GM18909 (cell line): Measurements from ENCODE around the gene PDZD4.

Experiments
- ATAC-seq: cut with Tn5 transposase; IDR thresholded peaks from one replicate; pipeline ENCODE4 v1.9.1; 2021; ENCODE audit warnings: mild to moderate bottlenecking; ENCODE audit not compliant: unreplicated experiment, poor library complexity

The PDZD4 gene

DNA sequence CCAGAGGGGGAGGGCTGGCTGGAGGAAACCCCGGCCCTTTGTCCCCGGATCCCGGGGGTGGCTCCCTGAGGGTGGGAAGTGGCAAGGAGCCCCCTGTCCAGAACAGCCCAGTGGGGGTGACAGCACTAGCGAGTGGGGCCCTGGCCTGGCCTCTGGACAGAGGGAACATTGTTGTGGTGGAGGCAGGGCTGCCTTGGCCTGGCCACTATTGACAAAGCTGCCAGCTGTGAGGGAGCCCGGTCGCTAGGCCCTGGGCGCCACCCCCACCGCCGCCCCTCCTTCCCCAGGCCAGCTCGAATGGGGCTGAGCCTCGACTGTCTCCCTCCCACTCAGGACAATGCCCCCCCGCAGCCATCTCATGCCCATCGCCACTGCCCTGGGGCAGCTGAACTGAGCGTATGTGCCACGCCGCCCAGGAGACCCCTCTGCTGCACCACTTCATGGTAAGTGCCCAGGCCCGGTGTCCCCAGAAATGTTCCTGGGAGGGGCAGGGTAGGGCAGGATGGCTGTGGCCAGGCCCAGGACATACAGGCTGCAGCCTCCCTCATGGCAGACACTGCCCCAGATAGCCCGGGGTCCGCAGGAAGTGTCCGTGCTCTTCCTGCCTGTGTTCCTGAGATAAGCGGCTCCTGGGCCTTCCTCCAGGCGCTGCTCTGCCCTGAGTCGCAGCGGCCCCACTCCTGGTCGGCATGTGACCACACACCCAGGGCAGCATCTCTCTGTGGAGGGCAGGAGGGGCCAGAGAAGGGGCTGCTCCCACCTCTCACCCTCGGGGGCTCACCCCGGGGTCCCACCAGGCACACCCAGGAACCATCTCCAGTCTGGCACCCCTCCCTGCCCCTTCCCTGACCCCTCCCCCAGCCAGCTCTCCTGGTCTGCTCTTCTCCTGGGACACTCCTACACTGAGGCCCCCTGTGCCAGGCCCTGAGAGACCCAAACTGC, 64.9 kb downstream of the PDZD4 start:
- no peak for ATAC-seq

GRCh38 chrX:153764786-153765137, 65.6 kb downstream of the PDZD4 start:
- no peak for ATAC-seq

GRCh38 chrX:153763989-153764755, 66.2 kb downstream of the PDZD4 start, which contains the start of gene PLXNB3:
Gene PLXNB3 (plus strand): TSS chrX:153764249. CDS start chrX:153765536, 1,287 bp downstream.
- ATAC-seq: peak; percentile 69

DNA sequence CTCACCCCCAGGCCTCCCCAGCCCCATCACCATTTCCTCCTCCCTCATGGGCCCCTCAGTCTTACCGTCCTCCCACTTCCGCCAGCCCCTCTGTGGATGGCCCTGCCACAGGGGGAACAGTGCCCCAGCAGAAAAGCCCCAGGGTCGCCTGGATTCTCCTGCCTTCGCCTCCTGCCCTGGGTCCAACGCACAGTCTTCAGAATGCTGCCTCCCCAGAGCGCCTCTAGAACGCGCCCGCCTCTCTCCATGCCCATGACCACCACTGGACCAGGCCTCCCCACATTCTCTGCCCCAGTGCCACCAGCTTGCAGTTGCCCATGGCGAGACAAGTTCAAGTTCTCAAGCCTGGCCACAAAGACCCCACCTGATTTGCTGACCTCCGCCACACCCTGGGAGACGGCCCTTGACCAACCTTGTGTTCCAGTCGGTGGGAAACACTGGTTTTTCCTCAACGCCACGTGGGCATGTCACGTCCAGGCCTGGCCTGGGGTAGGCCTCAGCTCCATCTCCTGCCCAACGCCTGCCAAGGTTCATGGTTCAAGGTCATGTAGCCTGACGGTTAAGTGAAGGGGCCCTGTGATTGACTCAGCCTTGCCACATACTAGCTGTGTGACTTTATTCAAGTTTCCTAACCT, 66.9 kb downstream of the PDZD4 start:
- no peak for ATAC-seq

GRCh38 chrX:153762626-153763173, 67.6 kb downstream of the PDZD4 start:
- no peak for ATAC-seq

DNA sequence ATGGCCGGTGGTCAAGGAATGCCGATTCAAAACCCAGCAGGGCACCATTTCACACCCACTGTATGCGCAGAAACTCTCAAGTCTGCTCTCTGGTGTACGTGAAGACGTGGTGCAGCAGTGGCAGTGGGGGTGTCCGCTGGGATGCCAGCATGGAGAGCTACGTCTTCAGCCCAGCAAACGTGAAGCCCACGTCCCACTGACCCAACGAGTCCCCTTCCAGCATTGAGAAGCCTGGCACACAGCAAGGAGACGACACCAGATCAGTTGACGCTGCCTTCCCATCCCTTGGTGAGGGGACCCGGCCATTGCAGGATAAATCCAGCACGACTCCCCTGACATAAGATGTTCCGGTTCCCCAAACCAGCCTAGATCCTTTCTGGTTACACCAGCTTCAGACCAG, 68.5 kb downstream of the PDZD4 start:
- no peak for ATAC-seq

- no peak for ATAC-seq
Measured at GRCh38 chrX:153755136-153755535, 75.2 kb downstream of the PDZD4 start.
